ENCODE data around the gene RALGPS1.

- TF ChIP-seq CTCF (IDR thresholded peaks at IDR 0.05; ENCODE audit: low read depth, low read length) (no peak), EZH2phosphoT487 (IDR thresholded peaks at IDR 0.05; ENCODE audit: low read depth) (no peak)
Measured at GRCh38 chr9:126938327-126938726, 23.7 kb downstream of the RALGPS1 start.

Data from OCI-LY3 (cell line).